Liver (tissue), 3 donors: ENCODE measurements around the gene ZNF593.

Experiments used
- ATF3 ChIP-seq: IDR thresholded peaks from 2 replicates; pipeline ENCODE4 v1.6.1; 2016; ENCODE audit warnings: antibody characterized with exemption
- CTCF ChIP-seq: fragments of 150-350 bp; IDR thresholded peaks from 2 replicates; pipeline ENCODE4 v1.5.1; 2017; ENCODE audit warnings: improper control_type of control experiment, low read depth, low read length; ENCODE audit not compliant: missing input control
- EGR1 ChIP-seq, 2 donors: IDR thresholded peaks; 2 replicates each; pipeline ENCODE4 v1.6.1; 2016 to 2018; ENCODE audit warnings: antibody characterized with exemption in 2 of 2, low read depth in 2 of 2
- FOXA1 ChIP-seq: IDR thresholded peaks from 2 replicates; pipeline ENCODE4 v1.6.1; 2016; ENCODE audit warnings: antibody characterized with exemption
- GABPA ChIP-seq, 2 donors: IDR thresholded peaks in 1 of 2; conservative IDR thresholded peaks in 1 of 2; 2 replicates each; pipeline ENCODE4 v1.6.1; 2016; ENCODE audit warnings: antibody characterized with exemption in 2 of 2, mild to moderate bottlenecking in 1 of 2, moderate library complexity in 1 of 2
- HNF4G ChIP-seq: IDR thresholded peaks from 2 replicates; pipeline ENCODE4 v1.6.1; 2016; ENCODE audit warnings: antibody characterized with exemption
- JUND ChIP-seq, 2 donors: IDR thresholded peaks; 2 replicates each; pipeline ENCODE4 v1.6.1; 2016; ENCODE audit warnings: antibody characterized with exemption in 2 of 2
- MAX ChIP-seq: IDR thresholded peaks from 2 replicates; pipeline ENCODE4 v1.6.1; 2016; ENCODE audit warnings: antibody characterized with exemption
- RAD21 ChIP-seq, 2 donors: IDR thresholded peaks; 2 replicates each; pipeline ENCODE4 v1.6.1; 2016; ENCODE audit warnings: antibody characterized with exemption in 2 of 2, mild to moderate bottlenecking in 2 of 2
- REST ChIP-seq: IDR thresholded peaks from 2 replicates; pipeline ENCODE4 v1.6.1; 2016; ENCODE audit warnings: antibody characterized with exemption, mild to moderate bottlenecking
- SP1 ChIP-seq: IDR thresholded peaks from 2 replicates; pipeline ENCODE4 v1.6.1; 2018; ENCODE audit warnings: antibody characterized with exemption, mild to moderate bottlenecking
- TAF1 ChIP-seq: conservative IDR thresholded peaks from 2 replicates; pipeline ENCODE4 v1.6.1; 2016; ENCODE audit warnings: antibody characterized with exemption, mild to moderate bottlenecking
- YY1 ChIP-seq: IDR thresholded peaks from 2 replicates; pipeline ENCODE4 v1.6.1; 2016; ENCODE audit warnings: antibody characterized with exemption, mild to moderate bottlenecking
- ZBTB33 ChIP-seq: IDR thresholded peaks from 2 replicates; pipeline ENCODE4 v1.6.1; 2016; ENCODE audit warnings: antibody characterized with exemption
- donor health status: healthy.
- donor health status: healthy.

- TF ChIP-seq JUND (IDR thresholded peaks at IDR 0.05) (no peak), RAD21 (IDR thresholded peaks at IDR 0.05) (no peak), CTCF (no peak), TAF1 (no peak), SP1 (no peak), FOXA1 (no peak), YY1 (no peak), MAX (no peak), EGR1 (IDR thresholded peaks at IDR 0.05; ENCODE audit: low read depth in 2 of 2) (no peak), ZBTB33 (no peak), REST (no peak), HNF4G (no peak), ATF3 (no peak), GABPA (IDR thresholded peaks at IDR 0.05 in 1 of 2, conservative IDR thresholded peaks at IDR 0.05 in 1 of 2) (no peak)
Measured at GRCh38 chr1:26197301-26197700, 27.6 kb downstream of the ZNF593 start.
